GM12801 (cell line): Measurements from ENCODE around the gene FPR1.

Experiments
- CTCF ChIP-seq: IDR thresholded peaks from one replicate; pipeline ENCODE4 v1.5.1; 2011; ENCODE audit warnings: control low read depth; ENCODE audit not compliant: insufficient read length; ENCODE audit errors: extremely low read depth

FPR1 gene

DNA sequence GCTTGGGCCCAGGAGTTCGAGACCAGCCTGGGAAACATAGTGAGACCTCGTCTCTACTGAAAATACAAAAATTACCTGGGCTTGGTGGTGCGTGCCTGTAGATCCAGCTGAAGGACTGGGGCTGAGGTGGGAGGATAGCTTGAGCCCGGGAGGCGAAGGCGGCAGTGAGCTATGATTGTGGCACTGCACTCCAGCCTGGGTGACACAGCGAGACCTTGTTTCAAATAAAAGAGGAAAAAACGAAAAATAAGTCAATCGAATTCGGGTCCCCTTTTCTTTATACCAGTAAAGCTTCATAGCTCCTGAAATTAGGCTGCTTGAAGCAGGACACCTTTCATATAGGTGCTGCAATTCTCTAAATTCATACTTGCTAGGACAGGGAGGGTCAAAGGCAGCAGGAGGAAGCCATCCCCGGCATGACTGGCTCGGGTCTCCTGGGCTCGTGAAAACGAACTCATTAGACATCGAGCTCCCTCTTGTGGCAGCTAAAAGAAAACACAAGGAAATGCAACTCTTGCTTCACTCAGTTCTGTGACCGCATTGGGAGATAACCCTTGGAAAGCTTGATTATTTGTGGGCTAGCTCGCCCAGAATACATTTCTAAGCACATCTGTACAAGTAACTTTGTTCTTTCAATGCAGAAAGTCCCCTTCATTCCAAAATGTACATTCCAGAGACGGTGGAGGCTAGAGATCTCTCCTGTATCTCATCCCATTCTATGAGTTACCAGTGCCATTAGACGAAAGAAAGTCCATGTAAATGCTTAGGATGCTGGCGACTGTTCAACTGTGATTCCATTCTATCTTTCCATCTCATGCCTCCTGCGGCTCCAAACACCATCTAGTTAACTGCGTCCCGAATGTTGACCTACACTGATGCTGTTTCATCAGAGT lies 26.1 kb upstream of the FPR1 start:
- no peak for TF ChIP-seq CTCF

GRCh38 chr19:51772977-51773376 lies 21.3 kb upstream of the FPR1 start:
- TF ChIP-seq CTCF, result no peak

GRCh38 chr19:51771376-51772130 lies 19.9 kb upstream of the FPR1 start:
- no peak for TF ChIP-seq CTCF

- no peak for TF ChIP-seq CTCF
Observed at GRCh38 chr19:51766461-51766860, 14.8 kb upstream of the FPR1 start.

- no peak for TF ChIP-seq CTCF
Observed at GRCh38 chr19:51765086-51765485, 13.4 kb upstream of the FPR1 start.

DNA sequence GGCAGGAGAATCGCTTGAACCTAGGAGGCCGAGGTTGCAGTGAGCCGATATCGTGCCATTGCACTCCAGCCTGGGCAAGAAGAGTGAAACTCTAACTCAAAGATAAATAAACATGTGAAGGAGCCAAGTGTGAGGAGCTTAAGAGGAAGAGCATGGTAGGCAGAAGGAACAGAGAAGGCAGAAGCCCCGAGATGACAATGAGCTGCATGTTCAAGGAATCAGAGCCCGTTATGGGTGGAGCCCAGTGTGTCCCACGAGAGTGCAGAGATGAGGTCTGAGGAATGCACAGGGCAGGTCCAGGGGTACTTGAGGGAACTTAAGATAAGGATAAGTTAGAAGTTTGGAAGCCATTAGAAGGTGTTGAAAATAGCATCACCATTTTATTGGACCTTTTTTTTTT lies 10.0 kb upstream of the FPR1 start:
- TF ChIP-seq CTCF, result no peak

GRCh38 chr19:51760697-51761356 lies 9.1 kb upstream of the FPR1 start, which contains the start of gene FPR2:
TSS of gene FPR2 (plus strand) at chr19:51761180. CDS start at chr19:51768659, 7,479 bp downstream.
- no peak for TF ChIP-seq CTCF
